ENCODE results near the gene MUC15.

MUC15 gene

DNA sequence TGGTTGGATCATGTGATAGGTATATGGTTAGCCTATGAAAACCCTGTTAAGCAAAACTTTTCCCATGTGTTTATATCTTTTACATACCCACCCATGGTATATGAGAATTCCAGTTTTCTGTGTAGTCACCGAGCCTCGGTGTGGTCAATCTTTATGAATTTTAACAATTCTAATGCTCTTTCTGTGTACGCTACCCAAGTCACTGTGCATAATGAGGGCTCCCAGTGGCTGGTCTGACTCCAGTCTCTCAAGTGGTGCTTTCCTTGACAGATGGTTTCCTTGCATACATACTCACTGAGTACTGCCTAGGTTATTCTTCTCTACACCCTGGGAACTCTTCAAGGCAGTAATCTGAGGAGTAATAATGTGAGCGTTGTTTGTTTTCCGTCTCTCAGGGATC is 17.6 kb downstream of the MUC15 start:
- POLR2A ChIA-PET: no interaction called here
- CTCF ChIA-PET: no interaction called here
- no peak for DNase-seq (ENCODE audit: extremely low spot score)
- TF ChIP-seq, protein P1, sequence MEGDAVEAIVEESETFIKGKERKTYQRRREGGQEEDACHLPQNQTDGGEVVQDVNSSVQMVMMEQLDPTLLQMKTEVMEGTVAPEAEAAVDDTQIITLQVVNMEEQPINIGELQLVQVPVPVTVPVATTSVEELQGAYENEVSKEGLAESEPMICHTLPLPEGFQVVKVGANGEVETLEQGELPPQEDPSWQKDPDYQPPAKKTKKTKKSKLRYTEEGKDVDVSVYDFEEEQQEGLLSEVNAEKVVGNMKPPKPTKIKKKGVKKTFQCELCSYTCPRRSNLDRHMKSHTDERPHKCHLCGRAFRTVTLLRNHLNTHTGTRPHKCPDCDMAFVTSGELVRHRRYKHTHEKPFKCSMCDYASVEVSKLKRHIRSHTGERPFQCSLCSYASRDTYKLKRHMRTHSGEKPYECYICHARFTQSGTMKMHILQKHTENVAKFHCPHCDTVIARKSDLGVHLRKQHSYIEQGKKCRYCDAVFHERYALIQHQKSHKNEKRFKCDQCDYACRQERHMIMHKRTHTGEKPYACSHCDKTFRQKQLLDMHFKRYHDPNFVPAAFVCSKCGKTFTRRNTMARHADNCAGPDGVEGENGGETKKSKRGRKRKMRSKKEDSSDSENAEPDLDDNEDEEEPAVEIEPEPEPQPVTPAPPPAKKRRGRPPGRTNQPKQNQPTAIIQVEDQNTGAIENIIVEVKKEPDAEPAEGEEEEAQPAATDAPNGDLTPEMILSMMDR (IDR thresholded peaks at IDR 0.05; ENCODE audit: control extremely low read depth, extremely low read depth, low read depth, missing control alignments): no peak

DNA sequence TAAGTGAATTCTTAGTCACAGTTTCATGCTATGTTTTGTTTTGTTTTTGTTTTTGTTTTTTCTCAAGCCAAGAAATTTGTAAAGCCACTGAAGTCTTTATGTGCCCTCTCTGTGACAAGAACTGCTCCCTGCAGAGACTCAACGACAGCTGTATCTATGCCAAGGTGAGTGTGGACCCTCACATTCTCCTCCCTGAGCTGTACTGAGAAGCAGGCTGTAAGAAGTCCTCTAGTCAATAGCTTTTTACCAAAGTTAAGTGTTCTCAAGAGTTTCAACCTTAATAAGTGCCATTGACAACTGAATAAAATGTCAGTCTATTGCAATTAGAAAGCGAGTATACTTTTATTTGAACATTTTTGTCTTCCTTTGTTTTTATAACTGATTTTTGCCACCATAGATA is 18.9 kb downstream of the MUC15 start:
- TF ChIP-seq, protein P1 (IDR thresholded peaks at IDR 0.05; ENCODE audit: control extremely low read depth, extremely low read depth, low read depth, missing control alignments): no peak
- CTCF ChIA-PET: no interaction called here
- no peak for DNase-seq (ENCODE audit: extremely low spot score)
- POLR2A ChIA-PET: no interaction called here

DNA sequence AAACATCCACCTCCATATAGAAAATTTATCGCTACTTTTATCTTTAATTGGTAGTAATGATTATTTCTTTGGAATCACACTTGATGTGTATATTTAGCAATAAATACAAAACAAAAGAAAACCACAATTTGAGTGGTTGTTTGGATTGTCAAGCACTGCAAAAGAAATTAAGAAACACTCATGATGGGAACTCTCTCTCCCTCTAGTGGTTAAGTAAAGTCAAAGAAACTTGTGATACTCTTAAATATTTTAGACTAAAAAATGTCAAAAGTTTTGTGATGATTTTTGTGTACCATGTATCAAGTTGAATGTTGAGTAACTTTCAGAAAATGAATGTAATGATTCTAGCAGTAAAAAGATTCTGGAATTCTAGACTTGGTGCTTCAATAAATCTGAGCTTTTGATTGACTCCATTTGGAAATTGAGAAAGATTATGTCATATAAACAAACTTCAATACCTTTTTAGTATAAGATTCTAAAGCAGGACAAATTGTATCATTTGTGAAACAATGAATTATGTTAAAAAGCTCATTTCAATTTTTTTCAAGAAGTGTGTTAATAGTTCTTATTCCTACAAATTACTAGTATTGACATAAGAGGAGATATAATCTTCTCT is 20.8 kb downstream of the MUC15 start:
- DNase-seq (ENCODE audit: extremely low spot score): no peak
- TF ChIP-seq, protein P1 (IDR thresholded peaks at IDR 0.05; ENCODE audit: control extremely low read depth, extremely low read depth, low read depth, missing control alignments): no peak
- CTCF ChIA-PET: interaction anchor here (1.0 kb wide), 1 partner anchor 18 kb away, joined by 4 read pairs; no protein-coding TSS in a partner anchor
- POLR2A ChIA-PET: no interaction called here

DNA sequence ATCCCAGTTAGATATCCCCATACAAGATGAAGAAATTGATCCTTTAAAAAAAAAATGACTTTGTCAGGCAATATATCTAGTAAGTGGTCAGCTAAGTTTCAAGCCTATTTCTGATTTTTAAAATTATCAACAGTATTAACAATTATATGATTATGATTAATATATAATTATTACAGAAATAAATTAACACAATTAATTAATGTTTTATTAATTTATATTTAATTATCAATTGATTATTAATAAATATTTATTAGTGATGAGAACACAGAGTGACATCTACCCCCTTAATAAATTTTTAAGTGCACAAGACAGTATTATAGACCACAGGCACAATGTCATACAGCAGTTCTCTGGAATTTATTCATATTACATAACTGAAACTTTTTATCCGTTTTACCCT is 22.0 kb downstream of the MUC15 start:
- TF ChIP-seq, protein P1 (IDR thresholded peaks at IDR 0.05; ENCODE audit: control extremely low read depth, extremely low read depth, low read depth, missing control alignments): no peak
- ChIA-PET POLR2A (no interaction called here), CTCF (no interaction called here)
- no peak for DNase-seq (ENCODE audit: extremely low spot score)

DNA sequence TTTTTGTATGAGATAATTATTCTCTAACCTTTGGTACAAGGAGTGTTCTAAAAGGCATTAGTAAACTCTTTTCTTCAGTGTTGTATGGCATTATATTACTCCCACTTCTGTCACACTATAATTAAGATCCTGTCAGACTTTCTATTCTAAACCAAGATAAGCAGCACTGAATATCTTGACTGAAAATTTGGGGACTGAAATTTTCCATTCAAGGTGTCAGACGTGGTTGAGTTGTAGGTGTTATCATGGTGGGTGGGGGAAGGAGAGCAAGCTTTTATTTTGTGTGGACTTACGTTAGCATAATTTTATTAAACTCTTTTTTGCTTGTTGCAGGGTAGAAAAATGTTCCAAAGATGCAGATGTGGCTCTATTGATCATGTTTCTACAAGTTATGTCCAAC is 22.9 kb downstream of the MUC15 start:
- ChIA-PET CTCF (no interaction called here), POLR2A (no interaction called here)
- TF ChIP-seq, protein P1 (IDR thresholded peaks at IDR 0.05; ENCODE audit: control extremely low read depth, extremely low read depth, low read depth, missing control alignments): no peak
- DNase-seq (ENCODE audit: extremely low spot score): no peak

DNA sequence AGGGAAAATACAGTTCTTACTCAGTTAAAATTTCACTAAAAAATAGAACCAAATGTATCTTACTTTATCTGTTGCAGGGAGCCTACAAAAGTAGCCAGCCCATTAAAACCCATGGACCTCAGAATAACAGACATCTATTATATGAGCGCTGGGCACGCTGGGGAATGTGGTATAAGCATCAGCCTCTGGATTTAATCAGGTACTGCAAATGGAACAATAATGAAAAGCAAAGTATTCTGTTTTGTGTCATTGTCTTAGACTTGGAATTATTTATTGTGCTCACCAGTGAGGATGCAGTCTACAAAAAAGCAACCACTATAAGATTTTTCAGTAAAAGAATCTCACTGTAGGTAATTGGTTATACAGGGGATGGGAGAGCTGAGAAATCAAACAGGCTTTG is 30.2 kb downstream of the MUC15 start:
- POLR2A ChIA-PET: no interaction called here
- CTCF ChIA-PET: interaction anchor here (0.7 to 1.7 kb wide), 3 partner anchors 11 to 16 kb away, joined by 3 to 7 read pairs (median 4); no protein-coding TSS in a partner anchor
- no peak for DNase-seq (ENCODE audit: extremely low spot score)
- TF ChIP-seq, protein P1 (IDR thresholded peaks at IDR 0.05; ENCODE audit: control extremely low read depth, extremely low read depth, low read depth, missing control alignments): no peak

Data from GM10248 (cell line).